Type B pancreatic cell (in vitro differentiated cells): ENCODE data around the gene PFKP. TPM values are rescaled to one million over a fixed set of nuclear protein-coding genes. Genes with fewer than 3 reads are reported as not detected.

ENCODE experiments used
- DNase-seq: peaks from one replicate; pipeline ENCODE4 v3.0.0; 2021; ENCODE audit warnings: mixed read lengths; ENCODE audit not compliant: unreplicated experiment; ENCODE audit errors: extremely low spot score
- H3K27ac Mint-ChIP-seq: 2 replicates; pipeline ENCODE4 v1.8.0; 2021; ENCODE audit warnings: mild to moderate bottlenecking, mixed read lengths
- H3K27me3 Mint-ChIP-seq: 2 replicates; pipeline ENCODE4 v1.8.0; 2021; ENCODE audit warnings: mixed read lengths
- H3K36me3 Mint-ChIP-seq: 2 replicates; pipeline ENCODE4 v1.8.0; 2021; ENCODE audit warnings: mixed read lengths
- H3K4me1 Mint-ChIP-seq: one replicate; pipeline ENCODE4 v1.8.0; 2021; ENCODE audit warnings: mixed read lengths; ENCODE audit not compliant: unreplicated experiment
- H3K4me3 Mint-ChIP-seq: 2 replicates; pipeline ENCODE4 v1.8.0; 2021; ENCODE audit warnings: mild to moderate bottlenecking, mixed read lengths
- H3K9me3 Mint-ChIP-seq: 2 replicates; pipeline ENCODE4 v1.8.0; 2021; ENCODE audit warnings: mixed read lengths
- CTCF ChIP-seq: fragments of 200-600 bp; sonication (generic); conservative IDR thresholded peaks from 2 replicates; pipeline ENCODE4 v1.5.0; 2021; ENCODE audit warnings: antibody characterized with exemption, mild to moderate bottlenecking
- long read RNA-seq: library from polyadenylated mRNA; unstranded; transcript quantifications from one replicate; pipeline ENCODE4 v2.0.0, GENCODE V29; 2020
- total RNA-seq: library from RNA; stranded (reverse); gene quantifications from 2 replicates; pipeline ENCODE4 v1.2.1, GENCODE V29; 2021; ENCODE audit warnings: low replicate concordance

The PFKP gene
- 48.8 and 52.0 TPM in 2 replicates for total RNA-seq
- long read RNA-seq, transcript PFKP-203 (22 exons, 2,654 nt), result major isoform, 262 of 304 reads
- long read RNA-seq, partial matches to known transcripts, result 24 of 304 reads
- long read RNA-seq, other reads (novel, unspliced or antisense), result 17 of 304 reads

- no peak for DNase-seq
- Mint-ChIP-seq H3K9me3 (no peaks in the 10 kb centered on the region), H3K4me3 (peak within 1 kb of the TSS; percentile 91), H3K27me3 (peaks cover 27% of the 10 kb centered on the region), H3K27ac (peak within 1 kb of the TSS; percentile 26), H3K4me1 (peaks cover under 1% of the 10 kb centered on the region), H3K36me3 (no peaks in the 10 kb centered on the region)
- no peak for TF ChIP-seq CTCF
Observed at GRCh38 chr10:3067118-3067858, at the start of gene PFKP. TSS of gene PFKP (plus strand) at chr10:3067548. CDS start at chr10:3067596, 48 bp downstream.

- no peaks in the 10 kb centered on the region for H3K9me3 Mint-ChIP-seq
- H3K36me3 Mint-ChIP-seq, result no peaks in the 10 kb centered on the region
- H3K4me1 Mint-ChIP-seq, result no peaks in the 10 kb centered on the region
- no peak overlapping the region for H3K27ac Mint-ChIP-seq
- peaks cover 17% of the 10 kb centered on the region for H3K27me3 Mint-ChIP-seq
- no peak overlapping the region for H3K4me3 Mint-ChIP-seq
- no peak for DNase-seq
- no peak for TF ChIP-seq CTCF
Observed at GRCh38 chr10:3018247-3018646, 49.1 kb upstream of the PFKP start.

- Mint-ChIP-seq H3K9me3 (no peaks in the 10 kb centered on the region), H3K36me3 (no peaks in the 10 kb centered on the region), H3K4me3 (no peak overlapping the region), H3K27ac (no peak overlapping the region), H3K4me1 (no peaks in the 10 kb centered on the region), H3K27me3 (peaks cover 15% of the 10 kb centered on the region)
- DNase-seq, result no peak
- no peak for TF ChIP-seq CTCF
Observed at GRCh38 chr10:3020311-3020710, 47.0 kb upstream of the PFKP start.

- H3K36me3 Mint-ChIP-seq, result no peaks in the 10 kb centered on the region
- H3K27me3 Mint-ChIP-seq, result peaks cover 15% of the 10 kb centered on the region
- H3K4me3 Mint-ChIP-seq, result no peak overlapping the region
- no peak for DNase-seq
- no peak for TF ChIP-seq CTCF
- H3K27ac Mint-ChIP-seq, result no peak overlapping the region
- no peaks in the 10 kb centered on the region for H3K4me1 Mint-ChIP-seq
- H3K9me3 Mint-ChIP-seq, result no peaks in the 10 kb centered on the region
Observed at GRCh38 chr10:3020881-3021280, 46.5 kb upstream of the PFKP start.

GRCh38 chr10:3022027-3022426 is 45.3 kb upstream of the PFKP start:
- no peak overlapping the region for H3K4me3 Mint-ChIP-seq
- peaks cover 15% of the 10 kb centered on the region for H3K27me3 Mint-ChIP-seq
- H3K9me3 Mint-ChIP-seq, result no peaks in the 10 kb centered on the region
- H3K36me3 Mint-ChIP-seq, result no peaks in the 10 kb centered on the region
- no peak overlapping the region for H3K27ac Mint-ChIP-seq
- DNase-seq, result no peak
- no peak for TF ChIP-seq CTCF
- no peaks in the 10 kb centered on the region for H3K4me1 Mint-ChIP-seq
